ENCODE data around the gene SLF1. TPM values are rescaled to one million over a fixed set of nuclear protein-coding genes. Genes with fewer than 3 reads are reported as not detected.
A peak's percentile ranks its signal among the peaks of the same experiment; 100 is the strongest.
"Not testable (repeated sequence)": the region's sequence is repeated elsewhere in the genome, so short reads cannot be mapped to it uniquely, and the experiment has no call there.

The SLF1 gene
- 24.4 and 26.3 TPM in 2 replicates for total RNA-seq (2014; rRNA removed; shearing (Covaris generic); ENCODE audit: low replicate concordance)

GRCh38 chr5:94618493-94619328 lies at the start of gene SLF1, which contains the start of gene KIAA0825:
Gene SLF1, plus strand, starts transcription at chr5:94618669. Its CDS starts 10,142 bp downstream, at chr5:94628811.
Gene KIAA0825, minus strand, starts transcription at chr5:94618604. Its CDS starts 81,478 bp downstream, at chr5:94537126.
- Histone ChIP-seq H3K4me2 (ENCODE audit: low read depth, low read length, poor library complexity, severe bottlenecking) (peak within 1 kb of the TSS; percentile 99), H3K9me2 (replicated peaks; ENCODE audit: insufficient read depth, low read length) (no peaks in the 10 kb centered on the region), H3K27me3 (ENCODE audit: low read length) (no peaks in the 10 kb centered on the region), H3K4me3 (ENCODE audit: low read length) (peak within 1 kb of the TSS; percentile 94), H3K79me2 (ENCODE audit: low read length) (peaks cover 55% of the 10 kb centered on the region), H4K20me1 (ENCODE audit: insufficient read depth, low read depth, low read length) (no peaks in the 10 kb centered on the region), H3K36me3 (ENCODE audit: insufficient read depth, low read length) (no peaks in the 10 kb centered on the region), H2AFZ (ENCODE audit: low read length) (peak within 1 kb of the TSS; percentile 93), H3K9me3 (ENCODE audit: low read length) (no peaks in the 10 kb centered on the region), H3K27ac (ENCODE audit: low read length) (0 out of 2 replicates have a peak within 1 kb of the TSS, but pooled peaks have one; percentile 29), H3K9ac (ENCODE audit: low read length) (peak within 1 kb of the TSS; percentile 89), H3K4me1 (ENCODE audit: low read length) (peaks cover 52% of the 10 kb centered on the region)
- peak; percentile 93 for DNase-seq

DNA sequence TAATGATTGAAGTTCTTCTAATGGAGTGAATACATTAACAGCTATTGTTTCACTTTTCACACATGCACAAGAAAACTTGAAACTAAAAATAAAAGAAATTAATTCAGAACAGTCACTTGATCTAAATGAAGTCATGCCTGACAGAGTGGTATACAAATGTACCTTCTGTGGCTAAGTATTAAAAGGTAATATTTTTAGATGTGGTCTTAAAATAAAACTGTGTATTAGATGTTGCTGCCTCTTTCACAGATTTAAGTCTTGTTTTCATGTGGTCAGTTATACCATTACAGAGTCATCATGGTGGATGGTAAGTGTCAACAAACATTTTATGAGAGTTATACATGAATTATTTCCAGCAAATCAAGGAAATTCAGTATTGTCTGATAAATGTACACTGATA lies 47.1 kb upstream of the SLF1 start:
- Histone ChIP-seq H3K27ac (ENCODE audit: low read length) (no peak overlapping the region), H3K9me3 (ENCODE audit: low read length) (no peaks in the 10 kb centered on the region), H3K9ac (ENCODE audit: low read length) (no peak overlapping the region), H3K9me2 (replicated peaks; ENCODE audit: insufficient read depth, low read length) (no peaks in the 10 kb centered on the region), H3K79me2 (ENCODE audit: low read length) (no peaks in the 10 kb centered on the region), H3K4me2 (ENCODE audit: low read depth, low read length, poor library complexity, severe bottlenecking) (no peak overlapping the region), H2AFZ (ENCODE audit: low read length) (no peak overlapping the region), H3K4me1 (ENCODE audit: low read length) (peaks cover 3% of the 10 kb centered on the region), H3K27me3 (ENCODE audit: low read length) (no peaks in the 10 kb centered on the region), H3K4me3 (ENCODE audit: low read length) (no peak overlapping the region), H3K36me3 (ENCODE audit: insufficient read depth, low read length) (no peaks in the 10 kb centered on the region), H4K20me1 (ENCODE audit: insufficient read depth, low read depth, low read length) (no peaks in the 10 kb centered on the region)
- no peak for DNase-seq

DNA sequence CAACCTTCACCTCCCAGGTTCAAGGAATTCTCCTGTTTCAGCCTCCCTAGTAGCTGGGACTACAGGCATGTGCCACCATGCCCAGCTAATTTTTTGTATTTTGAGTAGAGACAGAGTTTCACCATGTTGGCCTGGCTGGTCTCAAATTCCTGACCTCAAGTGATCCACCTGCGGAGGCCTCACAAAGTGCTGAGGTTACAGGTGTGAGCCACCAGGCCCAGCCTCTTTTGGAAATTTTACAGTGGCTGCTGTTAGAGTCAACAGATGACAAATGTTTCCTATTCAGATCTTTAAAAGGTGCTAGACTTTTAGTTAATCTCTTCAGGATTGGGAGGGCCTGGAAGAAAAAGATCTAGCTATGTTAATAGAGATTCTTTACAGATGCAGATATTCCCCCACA lies 45.1 kb upstream of the SLF1 start:
- H3K4me2 ChIP-seq (ENCODE audit: low read depth, low read length, poor library complexity, severe bottlenecking); H3K9ac ChIP-seq (ENCODE audit: low read length); H3K9me3 ChIP-seq (ENCODE audit: low read length): not testable (repeated sequence)

DNA sequence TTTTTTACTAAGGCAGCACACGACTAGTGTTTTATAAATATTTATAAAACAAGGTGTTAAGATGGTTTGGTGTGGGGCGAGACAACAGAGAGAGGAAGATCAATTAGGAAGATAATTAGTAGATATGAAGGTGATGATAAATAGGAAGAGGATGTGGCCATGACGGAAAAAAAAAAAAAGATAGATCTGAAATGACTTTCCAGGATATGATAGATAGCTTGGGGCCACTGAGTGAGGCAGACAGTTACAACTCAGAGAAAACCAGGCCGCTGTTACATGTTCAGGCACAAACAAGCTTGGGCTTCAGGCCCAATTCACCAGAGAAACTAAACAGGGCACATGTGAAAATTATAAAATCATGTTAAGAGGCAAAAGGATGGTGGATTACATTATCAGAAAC lies 43.3 kb upstream of the SLF1 start:
- Histone ChIP-seq H2AFZ (ENCODE audit: low read length) (no peak overlapping the region), H3K27me3 (ENCODE audit: low read length) (no peaks in the 10 kb centered on the region), H3K9me3 (ENCODE audit: low read length) (no peaks in the 10 kb centered on the region), H3K4me3 (ENCODE audit: low read length) (no peak overlapping the region), H3K79me2 (ENCODE audit: low read length) (no peaks in the 10 kb centered on the region), H3K36me3 (ENCODE audit: insufficient read depth, low read length) (no peaks in the 10 kb centered on the region), H4K20me1 (ENCODE audit: insufficient read depth, low read depth, low read length) (no peaks in the 10 kb centered on the region), H3K4me2 (ENCODE audit: low read depth, low read length, poor library complexity, severe bottlenecking) (no peak overlapping the region), H3K27ac (ENCODE audit: low read length) (no peak overlapping the region), H3K9me2 (replicated peaks; ENCODE audit: insufficient read depth, low read length) (no peaks in the 10 kb centered on the region), H3K9ac (ENCODE audit: low read length) (no peak overlapping the region), H3K4me1 (ENCODE audit: low read length) (peaks cover 3% of the 10 kb centered on the region)
- no peak for DNase-seq

More for the DNA sequence above, 45.1 kb upstream of the SLF1 start:
- not testable (repeated sequence) for H3K27me3 ChIP-seq (ENCODE audit: low read length); H3K27ac ChIP-seq (ENCODE audit: low read length); H3K36me3 ChIP-seq (ENCODE audit: insufficient read depth, low read length); H3K4me3 ChIP-seq (ENCODE audit: low read length); H4K20me1 ChIP-seq (ENCODE audit: insufficient read depth, low read depth, low read length); H3K9me2 ChIP-seq (replicated peaks; ENCODE audit: insufficient read depth, low read length); DNase-seq; H3K79me2 ChIP-seq (ENCODE audit: low read length); H3K4me1 ChIP-seq (ENCODE audit: low read length); H2AFZ ChIP-seq (ENCODE audit: low read length)

- H3K4me1 ChIP-seq (ENCODE audit: low read length), result no peaks in the 10 kb centered on the region
- no peak overlapping the region for H3K27ac ChIP-seq (ENCODE audit: low read length)
- H3K79me2 ChIP-seq (ENCODE audit: low read length), result no peaks in the 10 kb centered on the region
- no peak overlapping the region for H2AFZ ChIP-seq (ENCODE audit: low read length)
- H3K9ac ChIP-seq (ENCODE audit: low read length), result no peak overlapping the region
- H3K4me2 ChIP-seq (ENCODE audit: low read depth, low read length, poor library complexity, severe bottlenecking), result no peak overlapping the region
- no peaks in the 10 kb centered on the region for H4K20me1 ChIP-seq (ENCODE audit: insufficient read depth, low read depth, low read length)
- H3K9me3 ChIP-seq (ENCODE audit: low read length), result no peaks in the 10 kb centered on the region
- no peaks in the 10 kb centered on the region for H3K36me3 ChIP-seq (ENCODE audit: insufficient read depth, low read length)
- no peaks in the 10 kb centered on the region for H3K9me2 ChIP-seq (replicated peaks; ENCODE audit: insufficient read depth, low read length)
- no peaks in the 10 kb centered on the region for H3K27me3 ChIP-seq (ENCODE audit: low read length)
- H3K4me3 ChIP-seq (ENCODE audit: low read length), result no peak overlapping the region
- DNase-seq, result no peak
Observed at GRCh38 chr5:94577466-94578245, 40.8 kb upstream of the SLF1 start.

DNA sequence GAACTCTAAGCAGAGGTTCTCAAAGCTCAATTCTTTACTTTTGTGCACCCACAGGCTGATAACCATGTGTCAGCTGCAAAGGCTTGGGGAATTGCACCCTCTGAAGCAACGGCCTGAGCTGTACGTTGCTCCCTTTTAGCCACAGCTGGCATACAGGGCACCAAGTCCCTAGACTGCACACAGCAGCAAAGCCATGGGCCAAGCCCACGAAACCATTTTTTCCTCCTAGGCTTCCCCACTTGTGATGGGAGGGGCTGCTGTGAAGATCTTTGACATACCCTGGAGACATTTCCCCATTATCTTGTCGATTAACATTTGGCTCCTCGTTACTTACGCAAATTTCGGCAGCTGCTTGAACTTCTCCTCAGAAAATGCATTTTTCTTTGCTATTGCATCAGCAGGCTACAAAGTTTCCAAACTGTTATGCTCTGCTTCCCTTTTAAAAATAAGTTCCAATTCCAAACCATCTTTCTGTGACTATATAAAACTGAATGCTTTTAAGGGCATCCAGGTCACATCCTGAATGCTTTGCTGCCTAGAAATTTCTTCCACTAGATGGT lies 23.1 kb upstream of the SLF1 start:
- Histone ChIP-seq H3K9me3 (ENCODE audit: low read length) (no peaks in the 10 kb centered on the region), H3K4me2 (ENCODE audit: low read depth, low read length, poor library complexity, severe bottlenecking) (no peak overlapping the region)

DNA sequence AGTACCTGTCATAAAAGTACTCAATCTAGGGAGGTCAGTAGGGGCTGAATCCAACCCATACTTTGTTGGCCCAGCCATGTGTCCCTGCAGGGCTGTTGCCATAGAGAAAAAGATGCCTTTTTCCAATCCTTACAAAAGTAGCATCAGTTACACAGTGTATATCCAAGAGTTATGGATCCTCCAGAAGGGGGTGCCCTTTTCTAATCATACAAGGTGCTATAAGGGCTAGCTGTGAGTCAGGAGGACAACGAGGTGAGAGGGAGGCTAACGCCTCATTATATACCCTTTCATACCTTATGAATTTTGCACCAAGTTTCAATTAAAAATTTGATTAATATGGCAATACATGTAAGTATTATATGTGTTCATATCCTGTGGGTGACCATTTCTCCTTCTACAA lies 4.9 kb upstream of the SLF1 start:
- no peak overlapping the region for H3K27ac ChIP-seq (ENCODE audit: low read length)
- H3K9me3 ChIP-seq (ENCODE audit: low read length), result no peaks in the 10 kb centered on the region
- peaks cover 9% of the 10 kb centered on the region for H3K4me1 ChIP-seq (ENCODE audit: low read length)
- H2AFZ ChIP-seq (ENCODE audit: low read length), result no peak overlapping the region
- H3K4me3 ChIP-seq (ENCODE audit: low read length), result no peak overlapping the region
- H3K79me2 ChIP-seq (ENCODE audit: low read length), result peaks cover 5% of the 10 kb centered on the region; the same call in 1 of the 2 replicates
- no peak overlapping the region for H3K9ac ChIP-seq (ENCODE audit: low read length)
- no peaks in the 10 kb centered on the region for H4K20me1 ChIP-seq (ENCODE audit: insufficient read depth, low read depth, low read length)
- H3K27me3 ChIP-seq (ENCODE audit: low read length), result no peaks in the 10 kb centered on the region
- DNase-seq, result peak; percentile 73
- H3K36me3 ChIP-seq (ENCODE audit: insufficient read depth, low read length), result no peaks in the 10 kb centered on the region
- H3K4me2 ChIP-seq (ENCODE audit: low read depth, low read length, poor library complexity, severe bottlenecking), result no peak overlapping the region
- H3K9me2 ChIP-seq (replicated peaks; ENCODE audit: insufficient read depth, low read length), result no peaks in the 10 kb centered on the region

More for the DNA sequence above, 23.1 kb upstream of the SLF1 start:
- H3K27me3 ChIP-seq (ENCODE audit: low read length), result no peaks in the 10 kb centered on the region
- H3K9me2 ChIP-seq (replicated peaks; ENCODE audit: insufficient read depth, low read length), result no peaks in the 10 kb centered on the region
- no peak overlapping the region for H3K27ac ChIP-seq (ENCODE audit: low read length)
- no peak overlapping the region for H3K9ac ChIP-seq (ENCODE audit: low read length)
- H4K20me1 ChIP-seq (ENCODE audit: insufficient read depth, low read depth, low read length), result no peaks in the 10 kb centered on the region
- no peak overlapping the region for H2AFZ ChIP-seq (ENCODE audit: low read length)
- no peak for DNase-seq
- H3K36me3 ChIP-seq (ENCODE audit: insufficient read depth, low read length), result no peaks in the 10 kb centered on the region
- H3K4me3 ChIP-seq (ENCODE audit: low read length), result no peak overlapping the region
- peaks cover 3% of the 10 kb centered on the region; the same call in 1 of the 2 replicates for H3K4me1 ChIP-seq (ENCODE audit: low read length)
- no peaks in the 10 kb centered on the region for H3K79me2 ChIP-seq (ENCODE audit: low read length)
